HEK293 (cell line): ENCODE data around the gene FNDC3A.

ENCODE experiments used
- GLI4 ChIP-seq: fragments of 450-650 bp; formaldehyde crosslinking; IDR thresholded peaks from 2 replicates; pipeline ENCODE4 v1.5.1; 2016; ENCODE audit warnings: missing biosample characterization, missing genetic modification characterization
- MYNN ChIP-seq: fragments of 450-650 bp; formaldehyde crosslinking; IDR thresholded peaks from 2 replicates; pipeline ENCODE4 v1.5.1; 2016; ENCODE audit warnings: missing biosample characterization, missing genetic modification characterization, borderline replicate concordance
- TCF7L2 ChIP-seq: IDR thresholded peaks from 2 replicates; pipeline ENCODE4 v1.6.1; 2011; ENCODE audit warnings: low read depth, mild to moderate bottlenecking, inconsistent platforms, low read length, moderate library complexity, borderline replicate concordance
- ZFP3 ChIP-seq: fragments of 450-650 bp; formaldehyde crosslinking; IDR thresholded peaks from 2 replicates; pipeline ENCODE4 v1.5.1; 2016; ENCODE audit warnings: low read depth, missing biosample characterization, missing genetic modification characterization
- ZFP69B ChIP-seq: fragments of 450-650 bp; formaldehyde crosslinking; IDR thresholded peaks from 2 replicates; pipeline ENCODE4 v1.5.1; 2016; ENCODE audit warnings: missing biosample characterization, missing genetic modification characterization
- ZNF133 ChIP-seq: fragments of 450-650 bp; formaldehyde crosslinking; IDR thresholded peaks from 2 replicates; pipeline ENCODE4 v1.5.1; 2016; ENCODE audit warnings: missing biosample characterization, missing genetic modification characterization
- ZNF366 ChIP-seq: fragments of 450-650 bp; formaldehyde crosslinking; conservative IDR thresholded peaks from 2 replicates; pipeline ENCODE4 v1.5.1; 2016; ENCODE audit warnings: missing biosample characterization, missing genetic modification characterization
- ZNF394 ChIP-seq: fragments of 450-650 bp; formaldehyde crosslinking; IDR thresholded peaks from 2 replicates; pipeline ENCODE4 v1.5.1; 2016; ENCODE audit warnings: missing biosample characterization, missing genetic modification characterization, mild to moderate bottlenecking, moderate library complexity, borderline replicate concordance
- ZNF654 ChIP-seq: fragments of 450-650 bp; formaldehyde crosslinking; IDR thresholded peaks from 2 replicates; pipeline ENCODE4 v1.5.1; 2016; ENCODE audit warnings: low read depth, missing biosample characterization, missing genetic modification characterization
- ZSCAN30 ChIP-seq: fragments of 450-650 bp; IDR thresholded peaks from 2 replicates; pipeline ENCODE4 v1.5.1; 2018; ENCODE audit warnings: missing biosample characterization, mild to moderate bottlenecking, missing genetic modification characterization, moderate library complexity
- TF ChIP-seq, protein P1 (sequence below): fragments of 450-650 bp; formaldehyde crosslinking; IDR thresholded peaks from 2 replicates; pipeline ENCODE4 v1.5.1; 2016; ENCODE audit warnings: missing biosample characterization, missing genetic modification characterization

DNA sequence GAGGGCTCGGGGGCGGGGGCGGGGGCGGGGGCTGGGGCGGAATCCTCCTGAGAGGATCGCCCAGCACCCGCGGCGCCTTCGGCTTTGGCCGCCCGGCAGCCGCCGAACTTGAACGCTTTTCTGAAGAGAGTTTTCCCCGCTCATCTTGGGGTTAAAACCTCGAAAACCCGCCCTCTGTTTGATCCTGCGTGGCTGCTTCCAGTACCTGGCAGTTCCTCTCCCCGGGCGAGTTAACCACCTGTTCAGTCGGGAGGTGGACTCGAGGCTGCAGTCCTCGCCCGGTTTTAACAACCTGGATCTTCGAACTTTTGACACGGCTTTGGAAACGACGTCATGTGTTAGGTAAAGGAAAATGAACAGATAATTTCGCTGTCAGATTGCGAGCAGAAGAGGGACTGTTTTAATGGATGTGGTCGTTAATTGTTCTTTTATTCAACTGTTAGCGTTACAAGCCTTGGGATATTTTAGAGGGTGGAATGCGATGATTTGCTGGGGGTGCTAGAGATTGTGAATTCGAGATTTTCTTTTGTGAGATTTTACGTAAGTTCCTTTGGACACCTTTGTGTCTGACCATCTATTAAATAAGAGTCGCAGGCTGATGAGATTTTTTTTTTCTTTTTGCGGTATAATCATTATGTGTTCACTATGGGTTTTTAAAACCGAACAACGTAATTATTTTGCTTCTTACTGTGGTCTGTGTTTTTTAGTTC lies 1.0 kb downstream of the FNDC3A start:
- no peak for TF ChIP-seq ZSCAN30 (tag by site-specific recombination)
- TF ChIP-seq, protein P1, sequence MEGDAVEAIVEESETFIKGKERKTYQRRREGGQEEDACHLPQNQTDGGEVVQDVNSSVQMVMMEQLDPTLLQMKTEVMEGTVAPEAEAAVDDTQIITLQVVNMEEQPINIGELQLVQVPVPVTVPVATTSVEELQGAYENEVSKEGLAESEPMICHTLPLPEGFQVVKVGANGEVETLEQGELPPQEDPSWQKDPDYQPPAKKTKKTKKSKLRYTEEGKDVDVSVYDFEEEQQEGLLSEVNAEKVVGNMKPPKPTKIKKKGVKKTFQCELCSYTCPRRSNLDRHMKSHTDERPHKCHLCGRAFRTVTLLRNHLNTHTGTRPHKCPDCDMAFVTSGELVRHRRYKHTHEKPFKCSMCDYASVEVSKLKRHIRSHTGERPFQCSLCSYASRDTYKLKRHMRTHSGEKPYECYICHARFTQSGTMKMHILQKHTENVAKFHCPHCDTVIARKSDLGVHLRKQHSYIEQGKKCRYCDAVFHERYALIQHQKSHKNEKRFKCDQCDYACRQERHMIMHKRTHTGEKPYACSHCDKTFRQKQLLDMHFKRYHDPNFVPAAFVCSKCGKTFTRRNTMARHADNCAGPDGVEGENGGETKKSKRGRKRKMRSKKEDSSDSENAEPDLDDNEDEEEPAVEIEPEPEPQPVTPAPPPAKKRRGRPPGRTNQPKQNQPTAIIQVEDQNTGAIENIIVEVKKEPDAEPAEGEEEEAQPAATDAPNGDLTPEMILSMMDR (tag by site-specific recombination) = no peak
- no peak for TF ChIP-seq ZNF133 (tag by site-specific recombination)
- TF ChIP-seq ZFP3 (tag by site-specific recombination) = no peak
- TF ChIP-seq ZFP69B (tag by site-specific recombination) = no peak; the same call in 1 of the 2 replicates
- no peak for TF ChIP-seq ZNF654 (tag by site-specific recombination)
- TF ChIP-seq GLI4 = 0 out of 2 replicates have a peak, but pooled peaks have one; percentile 38
- peak; percentile 72 for TF ChIP-seq ZNF366
- no peak for TF ChIP-seq ZNF394 (tag by site-specific recombination)
- TF ChIP-seq MYNN = peak; percentile 86
- no peak for TF ChIP-seq TCF7L2
